ENCODE results near the gene HTRA3. TPM values are rescaled to one million over a fixed set of nuclear protein-coding genes. Genes with fewer than 3 reads are reported as not detected.

HTRA3 gene
- total and polyA plus RNA-seq, 8 donors = 0.56 to 15.6 (median 2.7) TPM

GRCh38 chr4:8274066-8274652, 4.6 kb downstream of the HTRA3 start:
- no peaks in the 10 kb centered on the region for H3K36me3 ChIP-seq
- FAIRE-seq (no peak), ATAC-seq (no peak), DNase-seq (peak in 2 of 6 donors; percentile 8 to 51)
- H3K27ac ChIP-seq = no peak overlapping the region
- no peaks in the 10 kb centered on the region for H3K4me1 ChIP-seq
- WGBS, 2 donors = 72 to 78% methylated on average over 21 of the region's 21 CpGs
- intact Hi-C loops (cut with DNase I) = no loop called here
- no peak overlapping the region for H3K4me3 ChIP-seq
- H3K27me3 ChIP-seq = peaks cover 0 to 3% (median 0%) of the 10 kb centered on the region in 4 donors
- TF ChIP-seq CTCF (IDR thresholded peaks at IDR 0.05) = no peak
- H3K9me3 ChIP-seq = no peaks in the 10 kb centered on the region

- intact Hi-C loops (cut with DNase I) = no loop called here
- WGBS, 2 donors = 62 to 72% methylated on average over 19 of the region's 19 CpGs
These were observed 5.4 kb downstream of the HTRA3 start for GRCh38 chr4:8274765-8275547.

GRCh38 chr4:8275548-8275910, 6.0 kb downstream of the HTRA3 start:
- Histone ChIP-seq H3K36me3 (no peaks in the 10 kb centered on the region), H3K4me3 (no peak overlapping the region), H3K27me3 (peaks cover 0 to 2% (median 0%) of the 10 kb centered on the region in 4 donors), H3K4me1 (no peaks in the 10 kb centered on the region), H3K27ac (no peak overlapping the region), H3K9me3 (no peaks in the 10 kb centered on the region)
- no peak for TF ChIP-seq CTCF (IDR thresholded peaks at IDR 0.05)
- no peak for FAIRE-seq
- 55 to 65% methylated on average over 4 of the region's 4 CpGs for WGBS, 2 donors
- intact Hi-C loops (cut with DNase I) = no loop called here
- ATAC-seq = no peak
- peak in 2 of 6 donors; percentile 24 to 32 for DNase-seq

More at GRCh38 chr4:8274765-8275547, 5.4 kb downstream of the HTRA3 start:
- Histone ChIP-seq H3K36me3 (no peaks in the 10 kb centered on the region), H3K27ac (no peak overlapping the region), H3K4me1 (no peaks in the 10 kb centered on the region), H3K4me3 (no peak overlapping the region), H3K27me3 (peaks cover 0 to 3% (median 0%) of the 10 kb centered on the region in 4 donors), H3K9me3 (no peaks in the 10 kb centered on the region)
- DNase-seq (peak in 4 of 6 donors; percentile 21 to 60 (median 45)), ATAC-seq (peak in 3 of 4 donors; percentile 34 to 54 (median 35)), FAIRE-seq (no peak)
- no peak for TF ChIP-seq CTCF (IDR thresholded peaks at IDR 0.05)

- no peak for TF ChIP-seq CTCF (IDR thresholded peaks at IDR 0.05)
- Histone ChIP-seq H3K36me3 (no peaks in the 10 kb centered on the region), H3K27me3 (no peaks in the 10 kb centered on the region), H3K4me3 (no peak overlapping the region), H3K4me1 (no peaks in the 10 kb centered on the region), H3K9me3 (no peaks in the 10 kb centered on the region), H3K27ac (no peak overlapping the region)
- ATAC-seq (peak in 2 of 4 donors; percentile 20 to 45), FAIRE-seq (no peak), DNase-seq (peak in 2 of 6 donors; percentile 17 to 65)
- intact Hi-C loops (cut with DNase I) = no loop called here
- WGBS, 2 donors = 55 to 69% methylated on average over 24 of the region's 24 CpGs
These were observed 7.0 kb downstream of the HTRA3 start for GRCh38 chr4:8276358-8277240.
